Neural progenitor cell (in vitro differentiated cells): ENCODE data around the gene SLC20A1. TPM values are rescaled to one million over a fixed set of nuclear protein-coding genes. Genes with fewer than 3 reads are reported as not detected.
A peak's percentile ranks its signal among the peaks of the same experiment; 100 is the strongest.

Experiments
- DNase-seq: peaks from one replicate; pipeline ENCODE4 v3.0.0-alpha.2; 2016; ENCODE audit warnings: low spot score
- H2AFZ ChIP-seq: fragments of 200-600 bp; sonication (generic); replicated peaks from 2 replicates; pipeline ENCODE4 v1.6.1; 2016; ENCODE audit warnings: antibody characterized with exemption
- H3F3A ChIP-seq: fragments of 200-600 bp; sonication (generic); 2 replicates; pipeline ENCODE4 v1.6.1; 2016; ENCODE audit warnings: antibody characterized with exemption, low read depth
- H3K27ac ChIP-seq: fragments of 200-600 bp; sonication (generic); 2 replicates; pipeline ENCODE4 v1.5.1; 2016; ENCODE audit warnings: mild to moderate bottlenecking
- H3K27me3 ChIP-seq: fragments of 200-600 bp; sonication (generic); 2 replicates; pipeline ENCODE4 v1.6.1; 2016; ENCODE audit warnings: mild to moderate bottlenecking, moderate library complexity
- H3K36me3 ChIP-seq: fragments of 200-600 bp; sonication (generic); 2 replicates; pipeline ENCODE4 v1.5.1; 2016
- H3K4me1 ChIP-seq: fragments of 200-600 bp; sonication (generic); 2 replicates; pipeline ENCODE4 v1.6.1; 2016; ENCODE audit warnings: mixed run types
- H3K4me2 ChIP-seq: fragments of 200-600 bp; sonication (generic); 2 replicates; pipeline ENCODE4 v1.6.1; 2016
- H3K4me3 ChIP-seq: fragments of 200-600 bp; sonication (generic); 2 replicates; pipeline ENCODE4 v1.5.1; 2016
- H3K79me2 ChIP-seq: fragments of 200-600 bp; sonication (generic); 2 replicates; pipeline ENCODE4 v1.6.1; 2016; ENCODE audit warnings: low read depth
- H3K9ac ChIP-seq: fragments of 200-600 bp; sonication (generic); 2 replicates; pipeline ENCODE4 v1.6.1; 2016
- H3K9me3 ChIP-seq: fragments of 200-600 bp; sonication (generic); 2 replicates; pipeline ENCODE4 v1.5.1; 2016; ENCODE audit warnings: low read depth
- H4K20me1 ChIP-seq: fragments of 200-600 bp; sonication (generic); 2 replicates; pipeline ENCODE4 v1.6.1; 2016; ENCODE audit warnings: low read depth
- H3K27ac Mint-ChIP-seq: 3 replicates; pipeline ENCODE4 v1.8.0; 2021; ENCODE audit warnings: mixed read lengths
- H3K27me3 Mint-ChIP-seq: 2 replicates; pipeline ENCODE4 v1.8.0; 2022; ENCODE audit warnings: low read depth, mild to moderate bottlenecking, inconsistent platforms, moderate library complexity, mixed read lengths; ENCODE audit not compliant: insufficient read depth
- H3K36me3 Mint-ChIP-seq: 3 replicates; pipeline ENCODE4 v1.8.0; 2021; ENCODE audit warnings: mixed read lengths
- H3K4me1 Mint-ChIP-seq: 3 replicates; pipeline ENCODE4 v1.8.0; 2021; ENCODE audit warnings: mixed read lengths
- H3K4me3 Mint-ChIP-seq: 3 replicates; pipeline ENCODE4 v1.8.0; 2021; ENCODE audit warnings: mild to moderate bottlenecking, moderate library complexity, mixed read lengths
- H3K9me3 Mint-ChIP-seq: 3 replicates; pipeline ENCODE4 v1.8.0; 2020; ENCODE audit warnings: mixed read lengths
- EZH2 ChIP-seq: fragments of 200-600 bp; sonication (generic); IDR thresholded peaks from 2 replicates; pipeline ENCODE4 v1.6.1; 2017; ENCODE audit warnings: antibody characterized with exemption, mild to moderate bottlenecking, moderate library complexity
- EZH2phosphoT487 ChIP-seq: fragments of 200-600 bp; sonication (generic); IDR thresholded peaks from 2 replicates; pipeline ENCODE4 v1.6.1; 2017; ENCODE audit warnings: antibody characterized with exemption
- total RNA-seq: library from RNA; depleted of rRNA; stranded (reverse); fragments of >200 nt; gene quantifications from 2 replicates; pipeline ENCODE4 v1.2.3, GENCODE V29; 2015; ENCODE audit warnings: low replicate concordance
- TF ChIP-seq, protein P1 (sequence below): fragments of 200-600 bp; sonication (generic); IDR thresholded peaks from 2 replicates; pipeline ENCODE4 v1.5.1; 2017; ENCODE audit warnings: antibody characterized with exemption, mild to moderate bottlenecking

The SLC20A1 gene
- total RNA-seq, 1 donor from 2014 or later = 61.1 TPM

DNA sequence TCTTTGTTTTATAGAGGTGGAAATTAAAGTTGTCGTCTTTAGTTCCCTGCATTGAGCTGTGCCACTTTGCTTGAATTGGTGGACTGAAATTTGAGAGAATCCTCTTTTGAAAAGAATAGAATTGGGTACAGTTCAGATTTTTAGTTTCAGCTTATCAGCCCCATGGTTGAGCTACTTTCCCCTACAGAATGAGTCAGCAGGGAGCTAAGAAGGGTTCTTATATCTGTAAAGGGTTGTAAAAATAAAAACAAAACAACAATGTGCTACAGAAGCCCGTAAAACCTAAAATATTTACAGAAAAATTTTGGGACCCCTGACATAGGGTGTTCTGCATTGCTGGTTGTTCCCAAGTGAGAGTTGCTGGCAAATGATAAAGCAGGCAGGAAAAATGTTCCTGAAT is 12.6 kb downstream of the SLC20A1 start:
- no peak overlapping the region for H3K9ac ChIP-seq
- Mint-ChIP-seq H3K36me3 (peaks cover 57% of the 10 kb centered on the region), H3K27me3 (no peaks in the 10 kb centered on the region), H3K4me3 (no peak overlapping the region), H3K27ac (no peak overlapping the region), H3K9me3 (no peaks in the 10 kb centered on the region), H3K4me1 (no peaks in the 10 kb centered on the region)
- peaks cover 18% of the 10 kb centered on the region for H3K36me3 ChIP-seq
- no peak overlapping the region for H3K4me3 ChIP-seq
- no peaks in the 10 kb centered on the region for H3K27me3 ChIP-seq
- peaks cover 6% of the 10 kb centered on the region for H4K20me1 ChIP-seq
- H3K9me3 ChIP-seq = no peaks in the 10 kb centered on the region
- H3K4me1 ChIP-seq = no peaks in the 10 kb centered on the region
- no peak overlapping the region for H2AFZ ChIP-seq
- TF ChIP-seq EZH2phosphoT487 = no peak
- TF ChIP-seq EZH2 = no peak
- TF ChIP-seq, protein P1, sequence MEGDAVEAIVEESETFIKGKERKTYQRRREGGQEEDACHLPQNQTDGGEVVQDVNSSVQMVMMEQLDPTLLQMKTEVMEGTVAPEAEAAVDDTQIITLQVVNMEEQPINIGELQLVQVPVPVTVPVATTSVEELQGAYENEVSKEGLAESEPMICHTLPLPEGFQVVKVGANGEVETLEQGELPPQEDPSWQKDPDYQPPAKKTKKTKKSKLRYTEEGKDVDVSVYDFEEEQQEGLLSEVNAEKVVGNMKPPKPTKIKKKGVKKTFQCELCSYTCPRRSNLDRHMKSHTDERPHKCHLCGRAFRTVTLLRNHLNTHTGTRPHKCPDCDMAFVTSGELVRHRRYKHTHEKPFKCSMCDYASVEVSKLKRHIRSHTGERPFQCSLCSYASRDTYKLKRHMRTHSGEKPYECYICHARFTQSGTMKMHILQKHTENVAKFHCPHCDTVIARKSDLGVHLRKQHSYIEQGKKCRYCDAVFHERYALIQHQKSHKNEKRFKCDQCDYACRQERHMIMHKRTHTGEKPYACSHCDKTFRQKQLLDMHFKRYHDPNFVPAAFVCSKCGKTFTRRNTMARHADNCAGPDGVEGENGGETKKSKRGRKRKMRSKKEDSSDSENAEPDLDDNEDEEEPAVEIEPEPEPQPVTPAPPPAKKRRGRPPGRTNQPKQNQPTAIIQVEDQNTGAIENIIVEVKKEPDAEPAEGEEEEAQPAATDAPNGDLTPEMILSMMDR = no peak
- H3F3A ChIP-seq = peaks cover 4% of the 10 kb centered on the region
- no peak for DNase-seq
- H3K79me2 ChIP-seq = no peaks in the 10 kb centered on the region
- H3K27ac ChIP-seq = no peak overlapping the region
- no peak overlapping the region for H3K4me2 ChIP-seq

DNA sequence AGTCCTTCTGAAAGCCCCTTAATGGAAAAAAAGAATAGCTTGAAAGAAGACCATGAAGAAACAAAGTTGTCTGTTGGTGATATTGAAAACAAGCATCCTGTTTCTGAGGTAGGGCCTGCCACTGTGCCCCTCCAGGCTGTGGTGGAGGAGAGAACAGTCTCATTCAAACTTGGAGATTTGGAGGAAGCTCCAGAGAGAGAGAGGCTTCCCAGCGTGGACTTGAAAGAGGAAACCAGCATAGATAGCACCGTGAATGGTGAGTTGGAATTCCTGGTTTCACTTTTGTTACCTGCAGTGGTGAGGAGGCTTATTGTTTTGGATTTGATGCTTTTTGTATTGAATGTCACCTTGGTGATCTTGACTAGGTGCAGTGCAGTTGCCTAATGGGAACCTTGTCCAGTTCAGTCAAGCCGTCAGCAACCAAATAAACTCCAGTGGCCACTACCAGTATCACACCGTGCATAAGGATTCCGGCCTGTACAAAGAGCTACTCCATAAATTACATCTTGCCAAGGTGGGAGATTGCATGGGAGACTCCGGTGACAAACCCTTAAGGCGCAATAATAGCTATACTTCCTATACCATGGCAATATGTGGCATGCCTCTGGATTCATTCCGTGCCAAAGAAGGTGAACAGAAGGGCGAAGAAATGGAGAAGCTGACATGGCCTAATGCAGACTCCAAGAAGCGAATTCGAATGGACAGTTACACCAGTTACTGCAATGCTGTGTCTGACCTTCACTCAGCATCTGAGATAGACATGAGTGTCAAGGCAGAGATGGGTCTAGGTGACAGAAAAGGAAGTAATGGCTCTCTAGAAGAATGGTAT is 13.3 kb downstream of the SLC20A1 start:
- Histone ChIP-seq H4K20me1 (peaks cover 6% of the 10 kb centered on the region), H3K27me3 (no peaks in the 10 kb centered on the region), H3K9ac (no peak overlapping the region), H3K4me3 (no peak overlapping the region), H3K4me2 (no peak overlapping the region), H3K27ac (no peak overlapping the region), H3K4me1 (no peaks in the 10 kb centered on the region), H3K36me3 (peaks cover 17% of the 10 kb centered on the region), H3K9me3 (no peaks in the 10 kb centered on the region), H3K79me2 (no peaks in the 10 kb centered on the region), H2AFZ (no peak overlapping the region), H3F3A (peaks cover 6% of the 10 kb centered on the region)
- no peak for TF ChIP-seq EZH2phosphoT487
- TF ChIP-seq, protein P1 = no peak
- no peak for TF ChIP-seq EZH2
- Mint-ChIP-seq H3K4me1 (no peaks in the 10 kb centered on the region), H3K36me3 (peaks cover 59% of the 10 kb centered on the region), H3K27ac (no peak overlapping the region), H3K4me3 (peak overlapping the region; percentile 33), H3K27me3 (no peaks in the 10 kb centered on the region), H3K9me3 (no peaks in the 10 kb centered on the region)
- no peak for DNase-seq

DNA sequence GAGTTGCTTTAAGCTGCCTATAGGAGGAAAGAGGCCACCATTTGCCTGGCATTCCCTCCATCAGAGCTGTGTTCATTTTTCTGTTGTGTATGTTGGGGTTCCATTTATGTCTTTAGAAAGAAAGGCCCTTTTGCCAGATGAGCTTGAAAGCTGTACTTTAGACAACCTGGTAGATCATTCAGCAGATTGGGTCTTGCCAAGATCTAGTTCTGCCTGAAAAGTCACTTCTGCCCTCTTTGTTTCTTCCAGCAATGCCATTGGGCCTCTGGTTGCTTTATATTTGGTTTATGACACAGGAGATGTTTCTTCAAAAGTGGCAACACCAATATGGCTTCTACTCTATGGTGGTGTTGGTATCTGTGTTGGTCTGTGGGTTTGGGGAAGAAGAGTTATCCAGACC is 14.4 kb downstream of the SLC20A1 start:
- TF ChIP-seq, protein P1 = no peak
- TF ChIP-seq EZH2phosphoT487 (no peak), EZH2 (no peak)
- no peaks in the 10 kb centered on the region for H3K79me2 ChIP-seq
- no peaks in the 10 kb centered on the region for H3K9me3 Mint-ChIP-seq
- H4K20me1 ChIP-seq = peaks cover 6% of the 10 kb centered on the region
- H3K27ac ChIP-seq = no peak overlapping the region
- no peaks in the 10 kb centered on the region for H3K9me3 ChIP-seq
- no peaks in the 10 kb centered on the region for H3K4me1 Mint-ChIP-seq
- H3K27ac Mint-ChIP-seq = no peak overlapping the region
- H3K36me3 Mint-ChIP-seq = peaks cover 61% of the 10 kb centered on the region
- no peak overlapping the region for H2AFZ ChIP-seq
- no peak for DNase-seq
- H3K36me3 ChIP-seq = peaks cover 13% of the 10 kb centered on the region
- no peaks in the 10 kb centered on the region for H3K27me3 Mint-ChIP-seq
- H3K9ac ChIP-seq = no peak overlapping the region
- no peak overlapping the region for H3K4me3 Mint-ChIP-seq
- no peaks in the 10 kb centered on the region for H3K27me3 ChIP-seq
- no peak overlapping the region for H3K4me3 ChIP-seq
- H3K4me1 ChIP-seq = no peaks in the 10 kb centered on the region
- peaks cover 12% of the 10 kb centered on the region for H3F3A ChIP-seq
- no peak overlapping the region for H3K4me2 ChIP-seq
